GM12875 (cell line): ENCODE data around the gene CCDC34.

Experiments
- H3K4me3 ChIP-seq: one replicate; pipeline ENCODE4 v1.5.1; 2011; ENCODE audit warnings: low read depth, low read length, control low read depth
- CTCF ChIP-seq: IDR thresholded peaks from 2 replicates; pipeline ENCODE4 v1.5.1; 2011; ENCODE audit warnings: low read depth, mild to moderate bottlenecking, control low read depth, inconsistent platforms, low read length, moderate library complexity, borderline replicate concordance; ENCODE audit not compliant: insufficient read depth

CCDC34 gene

DNA sequence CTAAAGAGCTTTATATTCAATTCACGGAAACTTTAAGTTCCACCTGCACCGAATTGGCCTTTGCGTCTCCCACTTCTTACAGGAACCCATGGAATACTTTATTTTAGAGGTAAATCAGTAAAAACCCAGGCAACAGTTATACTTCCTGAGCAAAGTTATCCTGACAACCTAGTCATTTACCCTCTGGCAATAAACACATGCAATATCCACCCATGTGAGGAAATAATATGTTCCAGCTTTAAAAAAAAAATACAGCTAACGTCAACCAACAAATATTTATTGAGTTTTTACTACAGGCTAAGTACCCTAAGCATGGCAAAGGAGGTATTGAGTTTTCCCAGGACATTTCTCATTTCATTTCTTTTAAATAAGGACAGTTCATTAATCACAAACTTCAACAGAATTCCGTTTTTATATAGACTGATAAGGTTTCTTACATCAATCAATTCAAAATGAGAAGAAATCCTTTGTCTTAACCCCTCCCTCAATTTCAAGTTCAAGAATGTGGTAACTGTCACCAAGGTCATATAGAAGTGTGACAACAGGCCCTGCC is 38.3 kb upstream of the CCDC34 start:
- no peak for TF ChIP-seq CTCF
- no peak overlapping the region for H3K4me3 ChIP-seq

- no peak overlapping the region for H3K4me3 ChIP-seq
- TF ChIP-seq CTCF: no peak
These were observed 35.4 kb upstream of the CCDC34 start for GRCh38 chr11:27398400-27398770.

DNA sequence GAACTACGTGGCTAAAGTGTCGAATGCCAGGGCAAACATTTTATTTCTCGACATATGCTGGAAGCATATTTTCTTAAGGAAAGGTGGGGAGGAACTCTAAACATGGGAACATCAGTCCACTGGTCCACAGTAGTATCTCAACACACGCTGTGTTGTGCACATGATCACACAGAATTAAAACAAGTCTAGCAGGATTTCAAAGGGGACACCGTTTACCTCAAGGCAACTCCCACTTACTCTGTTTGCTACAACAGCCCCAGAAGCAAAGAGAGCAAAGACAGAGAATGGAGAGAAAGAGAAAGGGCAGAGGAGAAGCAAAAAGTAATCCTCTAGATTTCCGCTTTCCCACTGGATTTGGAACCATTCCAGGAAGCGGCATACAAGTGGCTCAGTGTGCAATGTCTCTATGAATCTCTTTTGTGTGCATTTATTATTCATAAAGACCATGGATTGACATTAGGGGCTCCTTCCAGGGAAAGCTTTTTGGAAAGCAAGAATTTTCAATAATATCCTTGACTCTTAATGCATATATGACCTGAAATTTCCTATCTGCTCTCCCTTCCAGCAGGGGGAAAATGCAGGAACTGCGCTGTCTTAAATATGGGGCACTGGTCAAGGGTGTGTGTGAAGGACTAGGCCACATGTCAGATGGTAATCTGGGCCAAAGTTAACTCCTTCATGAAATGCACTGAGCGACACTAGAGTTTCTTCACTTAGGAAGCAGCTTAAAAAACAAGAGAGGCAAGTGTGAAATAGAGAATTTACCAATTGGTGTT is 34.8 kb upstream of the CCDC34 start:
- no peak overlapping the region for H3K4me3 ChIP-seq
- no peak for TF ChIP-seq CTCF

DNA sequence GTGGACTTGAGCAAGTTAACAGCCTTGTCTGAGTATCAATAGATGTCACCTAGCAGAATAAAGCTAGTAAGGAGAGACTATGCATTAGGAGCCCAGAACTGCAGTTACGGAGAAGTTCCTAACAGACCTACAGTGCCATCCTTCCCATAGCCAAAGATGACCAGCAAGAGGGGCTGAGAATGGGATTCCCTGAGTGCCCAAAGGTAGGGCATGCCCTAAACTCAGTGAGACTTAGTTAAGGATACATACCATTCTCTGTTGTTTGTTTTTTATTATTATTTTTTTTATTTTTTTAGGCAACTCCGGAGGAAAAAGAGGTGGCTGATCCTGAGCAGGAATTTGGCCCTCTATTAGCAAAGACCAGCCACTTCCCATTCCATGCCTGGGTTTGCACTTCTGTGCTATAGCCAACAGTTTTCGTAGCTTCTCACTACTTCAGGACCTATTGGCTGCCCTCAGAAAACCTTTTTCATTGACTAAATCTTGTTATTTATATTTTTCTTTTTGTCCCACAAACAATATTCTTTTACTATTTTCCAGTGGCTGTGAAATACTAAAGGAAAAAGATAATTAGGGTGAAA is 33.3 kb upstream of the CCDC34 start:
- no peak overlapping the region for H3K4me3 ChIP-seq
- no peak for TF ChIP-seq CTCF

- no peak for TF ChIP-seq CTCF
- no peak overlapping the region for H3K4me3 ChIP-seq
These were observed 32.7 kb upstream of the CCDC34 start for GRCh38 chr11:27395556-27396258.

- no peak overlapping the region for H3K4me3 ChIP-seq
- TF ChIP-seq CTCF: no peak
These were observed 31.8 kb upstream of the CCDC34 start for GRCh38 chr11:27394781-27395228.
